Measurements from ENCODE around the gene GPA33.

DNA sequence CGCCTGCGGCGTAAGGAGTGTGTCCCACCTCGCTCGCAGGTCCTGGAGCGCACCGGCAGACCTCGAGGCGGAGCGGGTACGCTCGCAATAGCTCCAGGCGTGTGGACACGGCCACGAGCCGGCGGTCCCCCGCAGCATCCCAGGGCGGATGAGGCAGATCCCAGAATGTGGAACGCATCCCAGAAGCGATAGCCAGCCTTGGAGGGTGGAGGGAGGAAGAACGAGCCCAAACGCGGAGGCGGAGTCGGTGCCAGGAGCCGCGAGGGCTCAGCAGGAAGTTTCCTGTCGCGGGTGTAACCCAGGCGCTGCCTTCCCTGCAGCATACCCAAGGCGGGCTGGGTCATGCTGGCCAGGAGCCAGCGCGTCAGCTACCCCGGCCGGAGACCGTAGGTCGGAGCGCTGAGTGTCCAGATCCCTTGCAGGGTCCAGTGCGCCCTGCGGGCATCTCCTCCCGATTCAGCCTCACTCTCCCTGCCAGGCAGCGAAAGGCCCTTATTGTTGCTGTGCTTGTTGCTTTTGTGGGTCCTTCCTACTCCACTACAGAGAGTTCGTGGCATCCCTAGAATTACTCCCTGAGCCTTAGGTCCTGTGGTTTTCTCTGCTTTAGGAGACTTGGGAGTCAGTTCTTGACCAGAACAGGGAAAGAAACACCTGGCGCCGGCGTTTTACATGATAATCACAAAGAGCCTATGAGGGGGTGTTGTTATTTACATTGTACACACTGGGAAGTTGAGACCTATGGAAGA is 31.4 kb upstream of the GPA33 start:
- TF ChIP-seq POLR2A (IDR thresholded peaks at IDR 0.05): no peak
- TF ChIP-seq, protein P1, sequence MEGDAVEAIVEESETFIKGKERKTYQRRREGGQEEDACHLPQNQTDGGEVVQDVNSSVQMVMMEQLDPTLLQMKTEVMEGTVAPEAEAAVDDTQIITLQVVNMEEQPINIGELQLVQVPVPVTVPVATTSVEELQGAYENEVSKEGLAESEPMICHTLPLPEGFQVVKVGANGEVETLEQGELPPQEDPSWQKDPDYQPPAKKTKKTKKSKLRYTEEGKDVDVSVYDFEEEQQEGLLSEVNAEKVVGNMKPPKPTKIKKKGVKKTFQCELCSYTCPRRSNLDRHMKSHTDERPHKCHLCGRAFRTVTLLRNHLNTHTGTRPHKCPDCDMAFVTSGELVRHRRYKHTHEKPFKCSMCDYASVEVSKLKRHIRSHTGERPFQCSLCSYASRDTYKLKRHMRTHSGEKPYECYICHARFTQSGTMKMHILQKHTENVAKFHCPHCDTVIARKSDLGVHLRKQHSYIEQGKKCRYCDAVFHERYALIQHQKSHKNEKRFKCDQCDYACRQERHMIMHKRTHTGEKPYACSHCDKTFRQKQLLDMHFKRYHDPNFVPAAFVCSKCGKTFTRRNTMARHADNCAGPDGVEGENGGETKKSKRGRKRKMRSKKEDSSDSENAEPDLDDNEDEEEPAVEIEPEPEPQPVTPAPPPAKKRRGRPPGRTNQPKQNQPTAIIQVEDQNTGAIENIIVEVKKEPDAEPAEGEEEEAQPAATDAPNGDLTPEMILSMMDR (IDR thresholded peaks at IDR 0.05): no peak
